GM18909 (cell line): ENCODE measurements around the gene OSBPL7.
"Not testable (repeated sequence)": the region's sequence is repeated elsewhere in the genome, so short reads cannot be mapped to it uniquely, and the experiment has no call there.

Experiments
- ATAC-seq: cut with Tn5 transposase; IDR thresholded peaks from one replicate; pipeline ENCODE4 v1.9.1; 2021; ENCODE audit warnings: mild to moderate bottlenecking; ENCODE audit not compliant: unreplicated experiment, poor library complexity

OSBPL7 gene

DNA sequence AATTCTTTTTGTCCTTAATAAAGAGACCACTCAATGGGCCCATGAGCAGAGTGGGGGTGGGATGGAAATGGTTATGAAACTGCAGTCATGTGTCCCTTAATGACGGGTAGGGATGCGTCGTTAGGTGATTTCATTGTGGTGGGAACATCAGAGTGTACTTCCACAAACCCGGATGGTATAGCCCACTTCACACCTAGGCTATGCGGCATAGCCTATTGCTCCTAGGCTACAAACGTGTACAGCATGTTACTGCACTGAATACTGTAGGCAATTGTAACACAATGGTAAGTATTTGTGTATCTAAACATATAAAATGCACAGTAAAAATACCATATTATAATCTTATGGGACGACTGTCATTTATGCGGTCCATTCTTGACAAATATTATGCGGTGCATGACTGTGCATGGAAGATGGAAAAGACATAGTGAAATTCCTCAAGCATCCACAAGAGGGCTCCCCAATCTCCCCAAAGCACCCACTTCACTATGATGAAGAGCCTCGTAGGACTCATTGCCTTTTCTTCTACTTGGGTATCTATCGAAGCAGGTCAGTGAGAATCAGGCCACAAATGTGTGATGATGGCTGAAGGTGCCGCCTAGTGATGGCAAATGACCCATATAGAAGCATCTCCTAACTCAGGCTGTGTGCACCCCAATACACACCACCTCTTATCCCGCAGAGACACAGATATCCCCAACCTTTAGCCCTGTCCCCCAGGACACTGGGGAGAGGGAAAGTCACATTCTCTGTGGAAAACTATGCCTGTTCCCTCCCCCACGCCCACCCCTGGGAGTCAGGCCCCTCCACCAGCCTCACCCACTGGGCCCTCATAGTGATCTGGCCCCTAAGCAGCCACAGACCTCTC lies 45.0 kb downstream of the OSBPL7 start:
- ATAC-seq, result no peak

DNA sequence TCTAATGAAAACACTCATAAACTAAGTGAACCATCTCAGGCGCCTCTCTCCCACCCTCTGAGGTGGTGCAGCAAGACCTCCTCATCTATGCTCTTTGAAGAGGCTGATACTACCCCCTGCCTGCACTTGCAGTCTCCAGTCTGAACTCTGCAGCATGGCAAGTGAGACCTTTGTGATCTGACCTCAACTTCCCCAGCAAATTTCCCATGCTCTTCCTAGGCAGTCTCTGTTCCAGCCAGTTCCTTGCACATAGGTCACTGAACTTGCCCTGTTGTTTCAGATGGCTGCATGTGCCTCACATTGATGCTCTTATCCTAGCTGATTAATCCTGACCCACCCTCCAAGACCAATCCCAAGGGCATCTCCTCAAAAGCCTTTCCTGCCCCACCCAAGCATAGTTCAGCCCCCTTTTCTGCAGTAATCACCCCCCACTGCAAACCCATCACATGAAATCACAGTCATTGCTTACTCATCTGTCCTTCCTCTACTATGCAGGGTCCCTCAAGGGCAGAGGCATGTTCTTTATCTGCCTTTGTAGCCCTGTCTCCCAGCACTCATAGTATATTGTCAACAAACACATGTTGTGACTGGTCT lies 46.5 kb downstream of the OSBPL7 start:
- ATAC-seq, result no peak

DNA sequence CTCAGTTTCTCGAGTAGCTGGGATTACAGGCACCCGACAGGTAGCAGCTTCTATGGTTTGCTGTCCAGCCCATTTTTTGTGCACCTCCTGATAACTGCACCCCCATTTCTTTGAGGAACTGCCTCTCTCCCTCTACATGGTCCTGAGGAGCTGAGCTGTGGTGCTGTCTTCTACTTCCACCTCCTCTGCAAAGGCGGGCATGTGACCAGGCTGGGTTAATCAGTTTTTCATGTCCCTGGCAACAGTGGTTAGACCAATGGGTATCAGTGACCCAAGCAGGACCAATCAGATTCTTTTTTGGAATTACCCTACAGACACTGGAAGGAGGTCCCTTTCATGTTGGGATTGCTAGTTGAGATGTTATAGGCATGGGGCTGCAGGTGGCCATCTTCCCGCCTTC lies 47.3 kb downstream of the OSBPL7 start:
- ATAC-seq, result no peak

DNA sequence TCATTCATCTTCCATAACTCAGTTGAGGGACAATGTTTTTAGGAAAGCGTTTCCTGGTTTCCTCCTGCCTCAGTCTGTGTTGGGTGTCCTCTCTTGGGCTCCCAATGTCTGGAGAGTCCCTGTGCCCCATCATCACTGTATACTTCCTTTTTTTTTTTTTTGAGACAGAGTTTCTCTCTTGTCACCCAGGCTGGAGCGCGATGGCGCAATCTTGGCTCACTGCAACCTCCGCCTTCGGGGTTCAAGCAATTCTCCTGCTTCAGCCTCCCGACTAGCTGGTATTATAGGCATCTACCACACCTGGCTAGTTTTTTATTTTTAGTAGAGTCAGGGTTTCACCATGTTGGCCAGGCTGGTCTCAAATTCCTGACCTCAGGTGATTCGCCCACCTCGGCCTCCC lies 47.9 kb downstream of the OSBPL7 start:
- not testable (repeated sequence) for ATAC-seq

DNA sequence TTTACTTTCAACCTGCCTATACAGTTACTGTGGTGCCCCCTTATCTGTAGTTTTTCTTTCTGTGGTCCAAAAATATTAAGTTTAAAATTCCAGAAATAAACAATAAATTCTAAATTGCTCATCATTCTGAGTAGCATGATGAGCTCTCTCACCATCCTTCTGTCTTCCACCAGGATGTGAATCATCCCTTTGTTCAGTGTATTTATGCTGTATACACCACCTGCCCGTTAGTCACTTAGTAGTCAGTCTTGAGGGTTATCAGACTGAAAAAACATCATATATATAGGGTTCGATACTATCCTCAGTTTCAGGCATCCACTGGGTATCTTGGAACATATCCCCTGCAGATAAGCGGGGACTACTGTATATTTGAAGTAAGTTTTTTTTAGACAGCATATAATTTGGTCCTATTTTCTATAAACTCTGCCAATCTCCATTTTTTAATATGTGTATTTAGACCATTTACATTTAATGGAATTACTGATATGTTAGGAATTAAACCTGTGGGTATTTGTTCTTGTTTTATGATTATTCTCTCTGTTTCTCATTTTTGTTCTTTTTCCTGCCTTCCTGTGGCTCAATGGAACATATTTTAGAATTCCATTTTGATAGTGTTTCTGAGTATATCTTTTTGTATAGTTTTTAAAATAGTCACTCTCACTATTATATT lies 57.5 kb downstream of the OSBPL7 start:
- ATAC-seq, result no peak

DNA sequence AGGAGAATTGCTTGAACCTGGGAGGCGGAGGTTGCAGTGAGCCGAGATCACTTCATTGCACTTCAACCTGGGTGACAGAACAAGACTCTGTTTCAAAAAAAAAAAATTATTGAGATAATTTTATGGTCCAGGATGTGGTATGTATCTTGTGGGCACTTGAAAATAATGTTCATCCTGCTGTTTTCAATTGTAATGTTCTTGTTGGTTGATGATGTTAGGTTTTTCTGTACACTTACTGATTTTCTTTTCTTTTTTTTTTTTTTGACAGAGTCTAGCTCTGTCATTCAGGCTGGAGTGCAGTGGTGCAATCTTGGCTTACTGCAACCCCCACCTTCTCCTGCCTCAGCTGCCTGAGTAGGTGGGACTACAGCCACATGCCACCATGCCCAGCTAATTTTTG lies 58.9 kb downstream of the OSBPL7 start:
- no peak for ATAC-seq

DNA sequence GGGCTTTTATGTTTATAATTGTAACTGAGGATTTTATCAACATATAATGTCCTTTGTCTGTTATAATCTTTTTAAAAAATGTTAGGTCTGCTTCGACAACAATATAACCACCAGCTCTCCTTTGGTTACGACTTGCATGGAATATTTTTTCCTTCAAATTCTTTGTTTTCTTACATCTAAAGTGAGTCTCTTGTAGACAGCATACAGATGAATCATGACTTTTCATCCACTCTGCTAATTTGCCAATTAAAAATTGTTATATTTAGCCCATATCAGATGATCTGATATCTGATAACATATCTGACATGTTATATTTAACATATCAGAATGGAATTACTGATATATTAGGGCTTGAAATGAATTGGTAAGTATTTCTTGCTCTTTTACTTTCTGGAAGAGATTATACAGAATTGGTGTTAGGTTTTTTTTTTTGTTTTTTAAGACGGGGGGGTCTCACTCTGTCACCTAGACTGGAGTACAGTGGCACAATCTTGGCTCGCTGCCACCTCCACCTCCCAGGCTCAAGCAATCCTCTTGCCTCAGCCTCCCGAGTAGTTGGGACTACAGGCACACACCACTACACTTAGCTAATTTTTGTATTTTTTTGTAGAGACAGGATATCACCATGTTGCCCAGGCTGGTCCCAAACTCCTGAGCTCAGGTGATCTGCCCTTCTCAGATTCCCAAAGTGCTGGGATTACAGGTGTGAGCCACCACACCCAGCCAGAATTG lies 61.0 kb downstream of the OSBPL7 start:
- ATAC-seq, result no peak

DNA sequence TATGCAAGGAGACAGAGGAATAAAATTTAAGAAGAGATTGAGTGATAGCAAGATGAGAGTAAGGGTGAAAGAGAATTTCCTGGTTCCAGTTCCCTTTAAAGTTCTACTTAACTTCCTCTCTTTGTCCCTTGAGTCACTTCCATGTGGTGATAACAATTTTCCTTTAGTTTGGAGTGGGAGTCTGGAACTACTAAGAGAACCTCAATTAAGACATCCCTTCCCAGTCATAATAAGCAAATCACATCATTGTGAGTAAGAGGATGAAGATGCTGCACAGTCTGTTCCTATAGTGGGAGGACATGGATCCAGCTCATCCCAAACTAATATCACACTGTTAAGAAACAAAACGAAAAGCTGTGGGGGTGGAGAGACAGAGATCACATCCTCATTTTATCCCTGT lies 64.2 kb downstream of the OSBPL7 start:
- no peak for ATAC-seq
